Rectal smooth muscle tissue (tissue), 1 donor: Measurements from ENCODE around the gene PLCH2.

Experiments used
- H3K27ac ChIP-seq: one replicate; pipeline ENCODE4 v1.7.0; 2013; ENCODE audit warnings: low read depth, low read length, inconsistent platforms
- H3K27me3 ChIP-seq: one replicate; pipeline ENCODE4 v1.7.0; 2013; ENCODE audit warnings: low read length; ENCODE audit not compliant: control insufficient read depth, insufficient read depth
- H3K36me3 ChIP-seq: one replicate; pipeline ENCODE4 v1.7.0; 2013; ENCODE audit warnings: low read length; ENCODE audit not compliant: control insufficient read depth, insufficient read depth
- H3K4me1 ChIP-seq: one replicate; pipeline ENCODE4 v1.7.0; 2013; ENCODE audit warnings: low read length; ENCODE audit not compliant: control insufficient read depth, insufficient read depth
- H3K4me3 ChIP-seq: one replicate; pipeline ENCODE4 v1.7.0; 2013; ENCODE audit warnings: low read length
- H3K9ac ChIP-seq: one replicate; pipeline ENCODE4 v1.7.0; 2013; ENCODE audit warnings: low read length

The PLCH2 gene

GRCh38 chr1:2468041-2468472, 8.0 kb upstream of the PLCH2 start:
- Histone ChIP-seq H3K27ac (no peak overlapping the region), H3K36me3 (no peaks in the 10 kb centered on the region), H3K27me3 (peaks cover 12% of the 10 kb centered on the region), H3K4me3 (no peak overlapping the region), H3K9ac (no peak overlapping the region), H3K4me1 (no peaks in the 10 kb centered on the region)

- Histone ChIP-seq H3K4me3 (no peak overlapping the region), H3K9ac (no peak overlapping the region), H3K27ac (no peak overlapping the region), H3K27me3 (peaks cover 12% of the 10 kb centered on the region), H3K36me3 (no peaks in the 10 kb centered on the region), H3K4me1 (no peaks in the 10 kb centered on the region)
These were observed 7.5 kb upstream of the PLCH2 start for GRCh38 chr1:2468540-2468939.

- no peak overlapping the region for H3K27ac ChIP-seq
- H3K4me3 ChIP-seq = no peak overlapping the region
- H3K9ac ChIP-seq = no peak overlapping the region
- H3K36me3 ChIP-seq = no peaks in the 10 kb centered on the region
- H3K27me3 ChIP-seq = peaks cover 12% of the 10 kb centered on the region
- H3K4me1 ChIP-seq = no peaks in the 10 kb centered on the region
These were observed 6.8 kb upstream of the PLCH2 start for GRCh38 chr1:2469103-2469940.

GRCh38 chr1:2470290-2471158, 5.6 kb upstream of the PLCH2 start:
- no peak overlapping the region for H3K9ac ChIP-seq
- H3K4me1 ChIP-seq = no peaks in the 10 kb centered on the region
- H3K27me3 ChIP-seq = peaks cover 12% of the 10 kb centered on the region
- H3K27ac ChIP-seq = no peak overlapping the region
- no peak overlapping the region for H3K4me3 ChIP-seq
- no peaks in the 10 kb centered on the region for H3K36me3 ChIP-seq

DNA sequence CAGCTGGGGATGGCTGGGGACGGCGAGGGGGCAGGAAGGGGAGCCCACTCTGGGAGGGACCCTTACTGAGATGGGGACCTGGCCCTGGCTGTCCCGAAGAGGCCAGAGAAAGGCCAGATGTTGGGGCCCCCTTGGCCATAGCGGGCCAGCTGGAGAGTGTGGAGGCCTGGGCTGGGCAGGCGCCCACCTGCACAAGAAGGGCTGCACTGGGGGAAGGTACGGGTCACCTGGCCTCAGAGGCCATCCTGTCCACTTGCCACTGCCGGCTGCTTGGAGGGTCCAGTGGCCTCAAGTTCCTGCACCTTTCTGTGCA, 5.0 kb upstream of the PLCH2 start:
- H3K9ac ChIP-seq = no peak overlapping the region
- H3K4me1 ChIP-seq = no peaks in the 10 kb centered on the region
- H3K4me3 ChIP-seq = no peak overlapping the region
- H3K27me3 ChIP-seq = peaks cover 12% of the 10 kb centered on the region
- H3K36me3 ChIP-seq = no peaks in the 10 kb centered on the region
- no peak overlapping the region for H3K27ac ChIP-seq

- Histone ChIP-seq H3K4me1 (no peaks in the 10 kb centered on the region), H3K4me3 (no peak overlapping the region), H3K27ac (no peak overlapping the region), H3K9ac (no peak overlapping the region), H3K36me3 (no peaks in the 10 kb centered on the region), H3K27me3 (peaks cover 12% of the 10 kb centered on the region)
These were observed 4.5 kb upstream of the PLCH2 start for GRCh38 chr1:2471587-2472001.

DNA sequence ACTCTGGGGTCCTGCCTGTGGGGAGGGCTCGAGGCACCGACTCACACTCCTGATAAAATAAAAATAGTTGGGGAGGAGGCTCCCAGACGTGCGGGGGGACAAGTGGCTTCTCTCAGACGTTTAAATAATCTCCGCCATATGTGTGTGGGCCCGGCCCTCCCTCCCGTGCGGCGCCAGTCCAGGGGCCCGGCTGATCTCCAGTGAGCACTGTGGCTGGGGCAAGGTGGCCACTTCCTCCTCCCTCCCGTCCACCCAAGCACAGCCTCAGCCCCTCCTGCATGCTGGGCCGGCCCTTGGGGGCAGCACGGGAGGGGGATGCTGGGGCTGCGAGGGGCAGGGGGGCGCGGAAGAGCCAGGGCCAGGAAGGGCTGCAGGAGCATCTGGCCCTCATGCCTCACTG, 4.0 kb upstream of the PLCH2 start:
- H3K4me3 ChIP-seq = no peak overlapping the region
- H3K27ac ChIP-seq = no peak overlapping the region
- peaks cover 12% of the 10 kb centered on the region for H3K27me3 ChIP-seq

GRCh38 chr1:2472561-2473177, 3.4 kb upstream of the PLCH2 start:
- Histone ChIP-seq H3K9ac (no peak overlapping the region), H3K27ac (no peak overlapping the region), H3K27me3 (peaks cover 12% of the 10 kb centered on the region), H3K36me3 (no peaks in the 10 kb centered on the region), H3K4me1 (no peaks in the 10 kb centered on the region), H3K4me3 (no peak overlapping the region)

More for the DNA sequence above, 4.0 kb upstream of the PLCH2 start:
- no peaks in the 10 kb centered on the region for H3K36me3 ChIP-seq
- no peak overlapping the region for H3K9ac ChIP-seq
- H3K4me1 ChIP-seq = no peaks in the 10 kb centered on the region

- Histone ChIP-seq H3K27me3 (peaks cover 12% of the 10 kb centered on the region), H3K27ac (no peak overlapping the region), H3K9ac (no peak overlapping the region), H3K4me1 (no peaks in the 10 kb centered on the region), H3K36me3 (no peaks in the 10 kb centered on the region), H3K4me3 (no peak overlapping the region)
These were observed 2.9 kb upstream of the PLCH2 start for GRCh38 chr1:2473198-2473597.

DNA sequence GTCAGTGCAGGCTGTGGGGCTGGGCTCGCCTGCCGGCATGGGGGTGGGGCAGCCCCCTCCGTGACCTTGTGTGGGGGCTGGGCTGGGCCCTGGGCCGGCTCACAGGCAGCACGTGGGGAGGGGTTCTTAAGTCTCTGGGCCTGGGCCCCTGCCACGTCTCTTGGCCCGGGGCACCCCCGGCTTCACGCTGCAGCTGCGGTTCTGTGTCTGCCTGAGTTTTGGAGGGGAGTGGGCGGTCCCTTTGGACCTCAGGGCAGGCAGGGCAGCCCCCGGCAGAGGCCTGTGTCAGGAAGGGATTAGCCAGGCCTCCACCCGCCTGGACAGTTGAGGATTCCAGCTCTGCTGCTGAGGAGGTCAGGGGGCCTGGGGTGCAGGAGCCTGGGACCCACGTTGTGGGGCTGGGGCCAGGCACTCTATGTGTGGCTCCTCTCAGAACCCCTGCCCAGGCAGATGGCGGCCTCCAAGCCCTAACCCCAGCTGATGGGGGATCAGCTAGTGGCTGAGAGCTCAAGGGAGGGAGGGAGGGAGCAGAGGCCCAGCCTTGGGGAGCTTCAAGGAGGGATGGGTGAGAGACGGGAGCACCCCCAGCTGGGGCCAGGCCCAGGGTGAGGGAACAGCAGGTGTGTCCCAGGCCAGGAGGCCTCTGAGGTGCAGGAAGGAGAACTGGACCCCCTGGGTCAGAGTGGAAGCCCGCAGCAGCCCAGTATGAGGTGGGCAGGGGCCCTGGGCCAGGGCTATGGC, 1.8 kb upstream of the PLCH2 start:
- no peaks in the 10 kb centered on the region for H3K36me3 ChIP-seq
- H3K27me3 ChIP-seq = peaks cover 5% of the 10 kb centered on the region
- no peak overlapping the region for H3K4me3 ChIP-seq
- H3K9ac ChIP-seq = no peak overlapping the region
- H3K27ac ChIP-seq = no peak overlapping the region
- H3K4me1 ChIP-seq = no peaks in the 10 kb centered on the region

DNA sequence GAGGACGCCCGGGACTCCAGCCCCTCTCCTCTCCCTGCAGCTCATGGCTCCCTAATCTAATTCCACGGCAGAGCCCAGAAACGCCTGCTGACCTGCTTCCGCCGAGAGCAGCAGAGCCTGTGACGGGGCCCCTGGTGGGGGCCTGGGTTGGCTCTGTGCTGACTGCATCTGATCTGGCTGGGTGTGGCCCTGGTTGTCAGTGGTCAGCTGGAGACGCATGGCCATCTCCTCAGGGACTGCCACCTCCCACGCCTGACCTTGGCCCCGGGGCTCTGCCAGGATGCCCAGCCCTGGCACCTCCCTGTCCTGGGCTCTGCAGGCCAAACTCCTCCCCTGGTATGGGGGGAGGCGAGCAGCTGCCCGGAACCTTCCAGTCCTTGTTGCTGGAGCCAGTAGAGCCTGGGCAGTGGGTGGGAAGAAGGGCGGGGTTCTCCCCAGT, 1.1 kb upstream of the PLCH2 start:
- Histone ChIP-seq H3K27me3 (peaks cover 5% of the 10 kb centered on the region), H3K9ac (no peak overlapping the region), H3K4me3 (no peak overlapping the region), H3K36me3 (no peaks in the 10 kb centered on the region), H3K27ac (no peak overlapping the region), H3K4me1 (no peaks in the 10 kb centered on the region)

DNA sequence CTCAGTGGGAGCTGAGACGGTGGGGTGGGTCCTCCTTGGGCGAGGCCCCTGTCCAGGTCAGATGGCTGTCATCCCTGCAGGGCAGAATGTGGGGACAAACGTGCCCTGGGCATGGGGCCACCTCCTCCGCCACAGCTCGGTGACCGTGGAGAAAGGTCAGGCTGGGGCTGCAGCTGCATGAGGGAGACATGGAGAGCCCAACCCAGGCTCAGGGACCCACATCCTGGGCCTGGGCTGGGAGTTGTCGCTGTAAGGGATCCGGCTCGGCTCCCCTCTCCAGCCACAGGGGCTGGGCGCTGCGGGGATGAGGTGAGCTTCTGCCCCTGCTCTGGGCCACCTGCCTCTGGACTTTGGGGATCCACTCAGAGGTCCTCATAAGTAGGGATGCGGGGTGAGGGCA, 518 bp upstream of the PLCH2 start:
- no peak overlapping the region for H3K4me3 ChIP-seq
- H3K9ac ChIP-seq = no peak overlapping the region
- H3K36me3 ChIP-seq = no peaks in the 10 kb centered on the region
- no peaks in the 10 kb centered on the region for H3K4me1 ChIP-seq
- no peak overlapping the region for H3K27ac ChIP-seq
- peaks cover 5% of the 10 kb centered on the region for H3K27me3 ChIP-seq
